Neural cell (in vitro differentiated cells): ENCODE measurements around the gene CAMKMT. TPM values are rescaled to one million over a fixed set of nuclear protein-coding genes. Genes with fewer than 3 reads are reported as not detected.

Source experiments
- H2AFZ ChIP-seq: fragments of 200-600, 300-800 bp; sonication (generic), shearing (Covaris generic); 2 replicates; pipeline ENCODE4 v1.6.0; 2014; ENCODE audit warnings: low read depth, mild to moderate bottlenecking, antibody characterized with exemption, low read length, moderate library complexity
- H3F3A ChIP-seq: fragments of 200-600 bp; shearing (Covaris generic); 2 replicates; pipeline ENCODE4 v1.6.1; 2016; ENCODE audit warnings: mild to moderate bottlenecking, moderate library complexity, mixed read lengths, antibody characterized with exemption, low read length; ENCODE audit not compliant: insufficient read depth, poor library complexity, severe bottlenecking
- H3K27ac ChIP-seq: fragments of 200-600, 300-800 bp; sonication (generic), shearing (Covaris generic); 2 replicates; pipeline ENCODE4 v1.5.1; 2014; ENCODE audit warnings: mild to moderate bottlenecking, low read length, moderate library complexity
- H3K27me3 ChIP-seq: fragments of 300-800, 200-600 bp; sonication (generic), shearing (Covaris generic); 2 replicates; pipeline ENCODE4 v1.6.0; 2014; ENCODE audit warnings: mild to moderate bottlenecking, low read depth, low read length, moderate library complexity; ENCODE audit not compliant: insufficient read depth
- H3K36me3 ChIP-seq: fragments of 300-800, 200-600 bp; sonication (generic), shearing (Covaris generic); 2 replicates; pipeline ENCODE4 v1.5.1; 2014; ENCODE audit warnings: mild to moderate bottlenecking, antibody characterized with exemption, low read length, moderate library complexity; ENCODE audit not compliant: insufficient read depth
- H3K4me2 ChIP-seq: fragments of 300-800, 200-600 bp; sonication (generic), shearing (Covaris generic); 2 replicates; pipeline ENCODE4 v1.6.0; 2014; ENCODE audit warnings: mild to moderate bottlenecking, low read length
- H3K4me3 ChIP-seq: fragments of 300-800, 200-600 bp; sonication (generic), shearing (Covaris generic); 2 replicates; pipeline ENCODE4 v1.5.1; 2014; ENCODE audit warnings: mild to moderate bottlenecking, low read length, moderate library complexity
- H3K79me2 ChIP-seq: fragments of 200-600 bp; shearing (Covaris generic); replicated peaks from 2 replicates; pipeline ENCODE4 v1.6.0; 2014; ENCODE audit warnings: mild to moderate bottlenecking, low read length, moderate library complexity; ENCODE audit not compliant: insufficient read depth
- H3K9ac ChIP-seq: fragments of 300-800, 200-600 bp; sonication (generic), shearing (Covaris generic); 2 replicates; pipeline ENCODE4 v1.6.1; 2016; ENCODE audit warnings: mild to moderate bottlenecking, low read length, mixed read lengths
- H3K9me2 ChIP-seq: fragments of 200-600 bp; shearing (Covaris generic); 2 replicates; pipeline ENCODE4 v1.6.1; 2016; ENCODE audit warnings: mild to moderate bottlenecking, low read length, mixed read lengths; ENCODE audit not compliant: insufficient read depth
- H3K9me3 ChIP-seq: fragments of 200-600, 300-800 bp; sonication (generic), shearing (Covaris generic); 2 replicates; pipeline ENCODE4 v1.6.1; 2016; ENCODE audit warnings: mild to moderate bottlenecking, mixed run types, low read length, moderate library complexity, mixed read lengths
- H4K20me1 ChIP-seq: fragments of 200-600 bp; shearing (Covaris generic); 2 replicates; pipeline ENCODE4 v1.6.1; 2016; ENCODE audit warnings: mild to moderate bottlenecking, mixed run types; ENCODE audit not compliant: insufficient read depth
- CTCF ChIP-seq: fragments of 450-650 bp; IDR thresholded peaks from 2 replicates; pipeline ENCODE4 v1.5.1; 2014; ENCODE audit warnings: antibody characterized with exemption, mild to moderate bottlenecking, moderate library complexity; ENCODE audit not compliant: poor library complexity, severe bottlenecking
- EP300 ChIP-seq: fragments of 450-650 bp; conservative IDR thresholded peaks from 2 replicates; pipeline ENCODE4 v1.6.1; 2014; ENCODE audit warnings: antibody characterized with exemption, mild to moderate bottlenecking, moderate library complexity; ENCODE audit not compliant: poor library complexity, severe bottlenecking
- EZH2 ChIP-seq: fragments of 200-600, 300-800 bp; shearing (Covaris generic), sonication (generic); IDR thresholded peaks from 2 replicates; pipeline ENCODE4 v1.6.1; 2014; ENCODE audit warnings: antibody characterized with exemption, low read length, borderline replicate concordance, mild to moderate bottlenecking; ENCODE audit not compliant: insufficient read depth, poor library complexity, severe bottlenecking
- MXI1 ChIP-seq: fragments of 450-650 bp; conservative IDR thresholded peaks from 2 replicates; pipeline ENCODE4 v1.6.1; 2014; ENCODE audit warnings: antibody characterized with exemption, mild to moderate bottlenecking; ENCODE audit not compliant: poor library complexity, severe bottlenecking
- POLR2AphosphoS5 ChIP-seq: IDR thresholded peaks from 2 replicates; pipeline ENCODE4 v1.6.1; 2012
- RAD21 ChIP-seq: fragments of 450-650 bp; conservative IDR thresholded peaks from 2 replicates; pipeline ENCODE4 v1.6.1; 2014; ENCODE audit warnings: antibody characterized with exemption, mild to moderate bottlenecking, moderate library complexity
- REST ChIP-seq: IDR thresholded peaks from 2 replicates; pipeline ENCODE4 v1.6.1; 2012; ENCODE audit warnings: borderline replicate concordance
- SMC3 ChIP-seq: fragments of 450-650 bp; conservative IDR thresholded peaks from 2 replicates; pipeline ENCODE4 v1.6.1; 2014; ENCODE audit warnings: antibody characterized with exemption, mild to moderate bottlenecking, moderate library complexity; ENCODE audit not compliant: poor library complexity
- TAF1 ChIP-seq: IDR thresholded peaks from 2 replicates; pipeline ENCODE4 v1.6.1; 2012; ENCODE audit warnings: low read depth
- polyA plus RNA-seq: library from polyadenylated mRNA; depleted of rRNA; stranded (reverse); fragments of >200 nt; gene quantifications from 2 replicates; pipeline ENCODE4 v1.2.3, GENCODE V29; 2014

The CAMKMT gene
- polyA plus RNA-seq, 1 donor from 2014 or later: 5.1 TPM

- Histone ChIP-seq H3K4me2 (no peak overlapping the region), H3K36me3 (no peaks in the 10 kb centered on the region), H3K9me2 (no peaks in the 10 kb centered on the region), H3K27me3 (no peaks in the 10 kb centered on the region), H3K27ac (no peak overlapping the region), H3K9ac (no peak overlapping the region), H3K9me3 (no peaks in the 10 kb centered on the region), H3F3A (no peaks in the 10 kb centered on the region), H3K79me2 (no peaks in the 10 kb centered on the region), H4K20me1 (no peaks in the 10 kb centered on the region), H3K4me3 (no peak overlapping the region), H2AFZ (no peak overlapping the region)
- TF ChIP-seq CTCF (no peak), EZH2 (no peak), MXI1 (no peak)
Measured at GRCh38 chr2:44535376-44535775, 173.6 kb downstream of the CAMKMT start.

- Histone ChIP-seq H3K36me3 (no peaks in the 10 kb centered on the region), H3K4me3 (no peak overlapping the region), H2AFZ (no peak overlapping the region), H3K9me3 (no peaks in the 10 kb centered on the region), H3K27ac (no peak overlapping the region), H3K79me2 (no peaks in the 10 kb centered on the region), H3K9ac (no peak overlapping the region), H4K20me1 (no peaks in the 10 kb centered on the region), H3K4me2 (no peak overlapping the region), H3K9me2 (no peaks in the 10 kb centered on the region), H3K27me3 (no peaks in the 10 kb centered on the region), H3F3A (no peaks in the 10 kb centered on the region)
- TF ChIP-seq RAD21 (no peak), REST (no peak), TAF1 (no peak), POLR2AphosphoS5 (no peak), MXI1 (no peak), CTCF (no peak), EP300 (no peak), EZH2 (no peak), SMC3 (no peak)
Measured at GRCh38 chr2:44537264-44537663, 175.5 kb downstream of the CAMKMT start.
